Occipital lobe (tissue), 2 donors: ENCODE results near the gene MED13L. TPM values are rescaled to one million over a fixed set of nuclear protein-coding genes. Genes with fewer than 3 reads are reported as not detected.

Source experiments
- DNase-seq: peaks from one replicate; lab custom pipeline; 2025; lab: John Stamatoyannopoulos, UW
- total RNA-seq: library from RNA; depleted of rRNA; stranded (reverse); fragments of >200 nt; gene quantifications from one replicate; pipeline ENCODE4 v1.2.3, GENCODE V29; 2014

Gene MED13L
- total RNA-seq, 1 donor from 2014 or later = 389 TPM

GRCh38 chr12:116092162-116092561 lies 185.3 kb downstream of the MED13L start:
- DNase-seq = no peak

GRCh38 chr12:116091579-116091978 lies 185.9 kb downstream of the MED13L start:
- no peak for DNase-seq

- DNase-seq = no peak
These were observed 187.0 kb downstream of the MED13L start for GRCh38 chr12:116090516-116090915.

GRCh38 chr12:116089080-116089479 lies 188.4 kb downstream of the MED13L start:
- no peak for DNase-seq

GRCh38 chr12:116087962-116088361 lies 189.5 kb downstream of the MED13L start:
- DNase-seq = no peak

GRCh38 chr12:116087399-116087798 lies 190.1 kb downstream of the MED13L start:
- no peak for DNase-seq

- DNase-seq = no peak
These were observed 197.1 kb downstream of the MED13L start for GRCh38 chr12:116080415-116080814.

GRCh38 chr12:116078396-116078795 lies 199.1 kb downstream of the MED13L start:
- DNase-seq = no peak

- no peak for DNase-seq
These were observed 200.1 kb downstream of the MED13L start for GRCh38 chr12:116077431-116077830.

- no peak for DNase-seq
These were observed 201.1 kb downstream of the MED13L start for GRCh38 chr12:116076399-116076798.

GRCh38 chr12:116074686-116075085 lies 202.8 kb downstream of the MED13L start:
- DNase-seq = no peak

- no peak for DNase-seq
These were observed 205.8 kb downstream of the MED13L start for GRCh38 chr12:116071555-116072230.

- no peak for DNase-seq
These were observed 207.0 kb downstream of the MED13L start for GRCh38 chr12:116070444-116070843.

GRCh38 chr12:116069943-116070342 lies 207.6 kb downstream of the MED13L start:
- no peak for DNase-seq

- no peak for DNase-seq
These were observed 208.6 kb downstream of the MED13L start for GRCh38 chr12:116068853-116069252.

GRCh38 chr12:116068371-116068770 lies 209.1 kb downstream of the MED13L start:
- no peak for DNase-seq

- DNase-seq = no peak
These were observed 209.6 kb downstream of the MED13L start for GRCh38 chr12:116067892-116068291.

GRCh38 chr12:116066381-116067230 lies 210.9 kb downstream of the MED13L start:
- DNase-seq = no peak

GRCh38 chr12:116065606-116066005 lies 211.9 kb downstream of the MED13L start:
- DNase-seq = no peak

GRCh38 chr12:116064493-116064892 lies 213.0 kb downstream of the MED13L start:
- no peak for DNase-seq

- no peak for DNase-seq
These were observed 214.8 kb downstream of the MED13L start for GRCh38 chr12:116062698-116063097.

- no peak for DNase-seq
These were observed 216.7 kb downstream of the MED13L start for GRCh38 chr12:116060764-116061163.

- no peak for DNase-seq
These were observed 217.6 kb downstream of the MED13L start for GRCh38 chr12:116059904-116060303.
